ENCODE results near the gene ADIPOR2.

ADIPOR2 gene

DNA sequence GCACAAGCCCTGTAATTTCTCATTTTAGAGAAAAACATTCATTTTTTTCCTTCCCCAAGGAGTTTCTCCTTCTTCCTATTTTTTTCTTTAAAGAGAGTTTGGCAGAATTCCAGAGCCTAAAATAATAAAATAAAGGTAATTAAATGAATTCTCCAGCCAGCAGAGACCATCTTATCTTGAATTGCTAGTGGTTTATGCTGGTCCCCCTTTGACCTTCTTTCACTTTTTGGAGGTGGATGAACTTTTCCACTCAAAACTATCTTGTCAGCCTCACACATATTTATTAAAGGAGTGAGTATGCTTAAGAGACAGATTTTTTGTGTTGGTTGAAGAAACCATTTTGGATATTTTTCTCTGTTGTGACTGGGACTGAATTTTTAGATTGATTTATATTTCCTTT, 47.6 kb downstream of the ADIPOR2 start:
- no peak for DNase-seq

DNA sequence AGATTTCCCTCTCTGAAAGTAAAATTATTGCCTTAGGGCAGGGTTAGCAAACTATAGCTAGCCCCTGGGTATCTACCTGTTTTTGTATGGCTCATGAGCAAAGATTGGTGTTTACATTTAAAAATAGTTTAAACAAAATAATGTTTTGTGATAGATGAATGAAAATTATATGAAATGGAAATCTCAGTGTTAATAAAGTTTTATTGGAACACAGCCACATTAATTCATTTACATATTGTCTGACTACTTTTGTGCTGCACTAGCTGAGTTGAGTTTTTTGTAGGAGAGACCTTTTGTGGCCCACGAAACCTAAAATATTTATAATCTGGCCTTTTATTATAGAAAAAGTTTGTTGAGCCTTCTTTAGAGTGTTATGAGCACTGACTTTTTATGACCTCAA, 48.5 kb downstream of the ADIPOR2 start:
- DNase-seq: no peak

DNA sequence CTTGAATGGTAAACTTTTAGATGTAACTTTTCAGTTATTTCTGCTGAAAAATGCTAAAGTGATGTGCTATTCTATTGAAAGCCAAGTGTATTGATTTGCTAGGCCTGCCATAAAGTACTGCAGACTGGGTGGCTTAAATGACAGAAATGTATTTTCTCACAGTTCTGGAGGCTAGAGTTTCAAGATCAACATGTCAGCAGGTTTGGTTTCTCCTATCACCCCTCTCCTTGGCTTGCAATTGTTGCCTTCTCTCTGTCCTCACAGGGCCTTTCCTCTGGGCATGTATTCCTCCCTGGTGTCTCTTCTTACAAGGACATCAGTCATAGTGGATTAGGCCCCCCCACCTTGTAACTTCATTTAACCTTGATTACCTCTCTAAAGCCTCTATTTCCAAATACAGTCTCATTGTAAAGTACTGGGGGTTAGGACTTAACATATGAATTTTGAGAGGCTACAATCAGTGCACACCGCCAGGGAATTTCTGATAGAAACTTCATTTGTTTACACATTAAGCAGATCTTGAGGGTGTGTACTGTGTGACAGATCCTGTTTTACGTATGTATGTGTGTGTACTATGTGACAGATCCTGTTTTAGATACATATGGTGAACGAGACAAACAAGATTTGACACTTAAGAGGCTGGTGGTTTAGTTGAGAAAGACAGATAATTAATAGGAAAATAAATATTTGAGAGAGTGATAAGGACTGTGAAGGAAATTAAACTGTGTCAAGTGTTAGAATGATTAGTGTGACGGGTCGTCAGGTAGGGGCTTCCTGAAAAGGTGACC, 49.5 kb downstream of the ADIPOR2 start:
- DNase-seq: no peak

DNA sequence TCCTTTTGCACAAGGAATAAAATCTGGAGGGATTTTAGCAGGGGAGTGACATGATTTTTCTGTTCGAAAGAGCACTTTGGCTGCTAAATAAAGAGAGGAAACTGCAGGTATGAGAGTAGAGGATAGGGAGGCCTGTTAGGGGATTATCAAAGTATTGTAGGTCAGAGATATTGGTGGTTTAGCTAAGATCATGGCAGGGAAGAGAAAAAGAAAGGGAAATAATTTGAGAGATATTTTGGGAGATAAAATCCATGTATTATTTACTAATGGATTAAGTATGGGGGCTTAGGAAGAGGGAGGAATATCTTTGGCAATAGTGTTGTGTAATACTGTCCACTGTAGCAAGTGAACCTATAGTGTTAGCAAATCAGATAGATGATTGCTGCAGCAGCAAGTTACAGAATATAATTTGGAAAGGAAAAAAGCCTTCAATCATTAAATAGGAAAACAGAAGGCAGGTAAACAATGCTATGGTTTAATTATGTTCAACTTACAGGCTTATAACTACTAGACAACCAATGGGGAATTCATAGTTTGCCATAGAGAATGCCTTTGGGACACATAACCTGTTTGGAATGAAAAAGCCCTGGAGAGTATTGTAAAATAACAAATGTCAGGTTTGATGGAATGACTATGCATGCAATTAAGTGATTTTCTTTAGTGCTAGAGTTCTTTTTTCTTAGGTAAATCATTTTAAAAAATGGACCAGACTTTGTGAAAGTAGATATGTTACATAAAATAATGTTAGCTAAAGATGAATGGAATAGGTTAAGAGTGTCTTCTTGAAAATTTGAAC, 50.5 kb downstream of the ADIPOR2 start:
- DNase-seq: no peak

DNA sequence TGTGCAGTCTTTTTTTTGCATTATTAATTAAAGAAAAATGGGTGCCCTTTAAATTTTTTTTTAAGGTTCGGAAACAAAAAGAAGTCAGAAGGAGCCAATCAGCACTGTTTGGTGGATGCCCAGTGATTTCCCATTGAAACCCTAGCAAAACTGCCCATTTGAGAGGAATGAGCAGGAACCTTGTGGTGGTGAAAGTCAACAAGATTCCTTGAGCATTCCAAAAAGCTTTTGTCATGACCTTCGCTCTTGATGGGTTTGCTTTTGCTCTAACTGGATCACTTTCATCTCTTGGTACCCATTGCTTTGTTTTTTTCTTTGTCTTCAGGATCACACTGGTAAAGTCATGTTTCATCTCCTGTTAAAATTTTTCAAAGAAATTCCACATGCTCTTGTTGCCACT, 54.1 kb downstream of the ADIPOR2 start:
- DNase-seq: no peak

DNA sequence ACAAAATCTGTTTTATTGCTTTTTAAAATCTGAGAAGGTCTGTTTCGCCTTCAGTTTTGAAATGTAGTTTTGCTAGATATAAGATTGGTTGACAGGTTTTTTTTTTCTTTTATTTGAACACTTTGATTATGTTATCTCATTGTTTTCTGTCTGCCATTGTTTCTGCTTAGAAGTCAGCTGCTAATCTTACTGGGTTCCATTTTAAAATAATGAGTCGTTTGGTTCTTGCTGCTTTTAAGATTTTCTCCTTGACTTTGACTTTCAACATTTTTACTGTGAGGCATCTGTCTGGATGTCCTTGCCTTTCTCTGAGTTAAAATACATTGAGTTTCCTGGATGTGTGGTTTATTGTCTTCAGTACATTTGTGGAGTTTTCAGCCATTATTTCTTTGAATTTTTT, 56.7 kb downstream of the ADIPOR2 start:
- no peak for DNase-seq

DNA sequence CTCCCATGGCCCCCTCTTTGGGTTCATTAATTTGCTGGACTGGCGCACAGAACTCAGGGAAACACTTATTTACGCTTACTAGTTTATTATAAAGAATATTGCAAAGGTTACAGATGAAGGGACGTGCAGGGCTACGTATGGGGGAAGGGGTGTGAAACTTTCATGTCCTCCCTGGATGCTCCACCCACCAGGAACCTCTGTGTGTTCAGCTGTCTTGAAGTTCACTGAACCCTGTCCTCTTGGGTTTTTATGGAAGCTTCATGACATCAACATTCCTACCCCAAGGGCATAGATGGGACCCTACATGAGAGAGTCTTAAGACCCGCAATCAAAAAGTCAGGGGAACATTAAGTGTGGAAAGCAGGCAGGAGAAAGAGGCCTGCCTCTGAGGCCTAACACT, 58.1 kb downstream of the ADIPOR2 start:
- no peak for DNase-seq

DNA sequence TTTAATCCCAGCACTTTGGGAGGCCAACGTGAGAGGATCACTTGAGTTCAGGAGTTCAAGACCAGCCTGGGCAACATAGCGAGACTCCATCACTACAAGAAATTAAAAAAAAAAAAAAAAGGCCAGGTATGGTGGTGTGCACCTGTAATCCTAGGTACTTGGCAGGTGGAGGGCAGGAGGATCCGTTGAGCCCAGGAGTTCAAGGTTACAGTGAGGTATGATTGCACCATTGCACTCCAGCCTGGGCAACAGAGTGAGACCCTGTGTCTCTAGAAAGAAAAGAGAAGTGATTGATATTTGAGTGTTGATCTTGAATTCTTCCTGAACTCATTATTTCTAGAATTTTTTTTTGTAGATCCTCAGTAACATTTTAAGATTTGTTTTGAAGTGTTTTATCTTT, 59.4 kb downstream of the ADIPOR2 start:
- DNase-seq: no peak

DNA sequence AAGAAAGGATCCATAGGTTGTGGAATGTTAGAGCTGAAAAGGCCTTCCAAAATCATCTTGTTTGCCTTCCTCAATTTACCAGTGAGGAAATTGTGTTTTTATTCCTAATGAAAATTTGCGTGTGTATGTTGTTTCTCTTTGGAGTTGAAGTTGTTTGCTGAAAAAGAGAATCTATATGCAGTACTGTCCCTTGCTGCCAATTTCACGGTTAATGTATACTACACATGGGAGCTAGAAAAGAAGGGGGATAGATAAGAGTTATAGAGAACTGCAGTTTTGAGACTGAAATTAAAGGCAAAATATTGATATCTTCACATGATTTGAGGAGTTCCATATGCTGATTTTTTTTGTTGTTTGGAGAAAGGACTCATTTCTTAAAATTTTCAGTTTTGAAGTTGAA, 67.5 kb downstream of the ADIPOR2 start:
- no peak for DNase-seq

DNA sequence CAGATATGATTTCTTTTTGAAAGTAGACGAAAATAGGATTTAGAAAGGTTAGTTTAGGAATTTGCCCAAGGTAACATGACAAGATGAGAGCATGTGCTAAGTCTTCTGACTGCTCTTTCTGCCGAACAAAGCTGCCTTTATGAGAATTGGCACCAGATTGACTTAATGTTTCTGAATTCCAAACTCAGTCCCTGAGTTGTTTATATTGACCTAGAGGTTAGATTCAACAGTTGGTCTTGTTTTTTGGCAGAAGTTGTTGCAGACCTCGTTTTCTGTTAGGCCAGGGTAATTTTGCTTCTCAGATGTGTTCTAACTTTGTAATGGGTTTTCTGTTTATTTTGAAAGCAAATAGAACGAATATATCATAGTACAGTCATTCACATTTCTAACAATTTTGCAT, 68.0 kb downstream of the ADIPOR2 start:
- DNase-seq: no peak

DNA sequence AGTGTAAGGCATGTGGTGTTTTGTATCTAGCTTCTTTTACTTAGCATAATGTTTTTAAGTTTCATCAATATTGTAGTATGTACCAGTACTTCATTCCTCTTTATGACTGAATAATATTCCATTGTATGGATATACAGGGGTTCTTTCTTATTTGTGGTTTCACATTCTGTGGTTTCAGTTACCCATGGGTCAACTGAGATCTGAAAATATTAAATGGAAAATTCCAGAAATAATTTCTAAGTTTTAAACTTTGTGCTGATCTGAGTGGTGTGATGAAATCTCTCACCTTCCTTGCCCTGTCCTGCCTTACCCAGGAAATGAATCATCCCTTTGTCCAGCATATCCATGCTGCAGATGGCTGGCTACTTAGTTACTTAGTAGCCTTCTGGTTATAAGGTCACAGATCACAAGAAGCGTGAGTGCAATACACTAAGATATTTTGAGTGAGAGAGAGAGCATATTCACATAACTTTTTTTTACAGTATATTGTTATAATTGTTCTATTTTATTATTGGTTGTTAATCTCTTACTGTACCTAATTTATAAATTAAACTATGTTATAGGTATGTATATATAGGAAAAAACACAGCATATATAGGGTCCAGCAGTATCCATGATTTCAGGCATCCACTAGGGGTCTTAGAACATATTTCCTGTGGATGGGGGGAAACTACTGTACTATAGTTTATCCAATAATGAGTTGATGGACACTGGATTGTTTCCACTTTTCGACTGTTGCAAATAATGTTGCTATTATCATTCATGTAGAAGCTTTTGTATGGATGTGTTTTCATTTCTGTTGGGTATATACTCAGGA, 69.9 kb downstream of the ADIPOR2 start:
- no peak for DNase-seq

DNA sequence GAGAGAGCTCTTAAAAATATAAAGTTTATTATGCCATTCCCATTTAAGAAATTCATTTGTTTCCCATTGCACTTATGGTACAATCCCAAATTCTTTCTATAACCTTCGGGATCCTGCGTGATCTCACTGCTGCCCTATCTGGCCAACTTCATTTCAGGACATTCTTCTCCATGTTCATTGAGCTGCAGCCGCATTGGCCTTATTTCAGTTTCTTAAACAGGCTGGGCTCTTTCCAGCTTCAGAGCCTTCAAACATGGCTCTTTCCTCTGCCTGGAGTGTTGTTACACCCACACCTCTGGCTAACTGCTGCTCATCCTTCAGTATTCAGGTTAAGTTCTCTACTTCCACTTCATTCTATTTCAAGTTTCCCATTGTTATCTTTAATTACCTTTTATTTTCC, 71.0 kb downstream of the ADIPOR2 start:
- DNase-seq: no peak

DNA sequence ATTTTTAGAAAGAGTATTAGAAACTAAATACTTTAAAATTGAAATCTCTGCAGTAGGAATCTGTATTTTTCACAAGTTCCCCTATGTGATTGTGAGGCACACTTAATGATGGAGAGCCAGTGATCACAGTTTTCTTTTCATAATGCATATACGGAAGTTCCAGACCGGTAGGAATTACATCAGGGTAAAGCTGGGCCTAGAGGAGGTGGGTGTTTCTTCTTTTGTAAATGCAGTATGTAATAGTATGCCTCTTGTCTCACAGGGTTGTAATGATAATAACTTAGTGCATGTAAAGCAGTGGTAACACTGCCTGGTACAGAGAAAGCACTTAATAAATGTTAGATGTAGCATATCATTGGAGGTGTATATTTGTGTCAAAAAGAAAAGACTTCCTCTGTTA, 72.3 kb downstream of the ADIPOR2 start:
- no peak for DNase-seq

DNA sequence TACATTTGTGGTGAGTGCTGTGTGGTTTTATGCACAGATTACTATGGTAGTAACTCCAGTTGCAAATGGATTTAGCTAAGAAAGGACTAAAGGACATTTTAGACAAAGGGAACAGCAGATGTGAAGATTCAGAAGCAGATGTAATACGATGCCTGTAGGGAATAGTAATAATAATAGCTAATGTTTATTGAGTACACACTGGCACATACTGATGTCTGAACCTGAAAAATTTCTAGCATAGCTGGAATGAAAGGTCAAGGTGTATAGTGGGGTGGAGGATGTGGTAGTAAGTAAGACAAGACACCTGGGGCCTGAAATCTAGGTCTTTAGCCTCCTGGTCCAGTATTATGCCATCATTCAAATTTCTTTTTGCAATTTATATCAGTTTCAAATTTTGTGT, 75.2 kb downstream of the ADIPOR2 start:
- DNase-seq: no peak

DNA sequence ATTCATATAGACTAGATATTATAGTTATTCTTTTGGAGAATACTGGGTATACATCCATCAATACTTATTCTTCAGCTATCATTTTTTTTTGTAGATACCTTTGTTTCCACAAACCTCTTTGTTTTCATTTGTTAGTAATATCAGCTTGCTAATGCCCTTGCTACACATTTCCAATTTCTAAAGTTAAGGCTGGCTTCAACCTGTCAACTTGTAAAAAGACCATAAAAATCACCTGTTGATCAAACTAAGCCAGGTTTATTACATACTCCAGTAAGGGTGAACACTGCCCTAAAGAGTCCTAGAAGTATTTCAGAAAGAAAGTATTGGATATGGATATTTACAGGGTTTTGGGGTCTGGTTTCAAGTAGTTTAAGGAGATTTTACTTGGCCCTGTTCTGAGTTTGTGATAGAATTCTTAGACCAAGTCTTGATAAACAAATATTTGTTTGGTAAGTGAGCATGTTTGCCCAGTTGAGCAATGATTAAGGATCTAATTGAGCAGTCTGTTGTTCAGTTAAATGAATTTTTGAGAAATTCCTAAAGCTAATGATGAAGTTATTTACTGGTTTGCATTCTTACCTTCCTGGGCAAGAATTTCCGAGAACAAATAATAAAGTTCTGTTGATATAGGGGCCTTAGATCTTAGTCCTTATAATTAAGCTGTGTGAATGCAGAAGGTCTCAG, 76.7 kb downstream of the ADIPOR2 start:
- no peak for DNase-seq

DNA sequence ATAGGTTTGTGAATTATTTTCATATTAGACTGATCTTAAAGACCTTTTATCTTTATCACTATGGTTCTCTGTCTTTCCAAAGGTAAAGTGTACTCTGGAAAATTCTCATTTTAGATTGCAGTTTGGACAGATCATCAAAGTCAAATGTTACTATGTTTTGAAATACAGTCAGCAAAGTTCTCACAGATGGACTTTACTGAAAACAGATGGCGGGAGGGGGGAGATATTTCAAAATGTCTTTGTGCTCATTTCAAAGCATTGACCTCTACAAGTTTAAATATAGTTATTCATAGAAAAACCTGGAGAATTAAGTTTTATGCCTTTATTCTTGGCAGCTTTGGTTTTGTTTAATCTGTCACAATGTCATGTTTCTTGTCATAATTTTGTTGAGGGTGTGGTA, 77.7 kb downstream of the ADIPOR2 start:
- no peak for DNase-seq

DNA sequence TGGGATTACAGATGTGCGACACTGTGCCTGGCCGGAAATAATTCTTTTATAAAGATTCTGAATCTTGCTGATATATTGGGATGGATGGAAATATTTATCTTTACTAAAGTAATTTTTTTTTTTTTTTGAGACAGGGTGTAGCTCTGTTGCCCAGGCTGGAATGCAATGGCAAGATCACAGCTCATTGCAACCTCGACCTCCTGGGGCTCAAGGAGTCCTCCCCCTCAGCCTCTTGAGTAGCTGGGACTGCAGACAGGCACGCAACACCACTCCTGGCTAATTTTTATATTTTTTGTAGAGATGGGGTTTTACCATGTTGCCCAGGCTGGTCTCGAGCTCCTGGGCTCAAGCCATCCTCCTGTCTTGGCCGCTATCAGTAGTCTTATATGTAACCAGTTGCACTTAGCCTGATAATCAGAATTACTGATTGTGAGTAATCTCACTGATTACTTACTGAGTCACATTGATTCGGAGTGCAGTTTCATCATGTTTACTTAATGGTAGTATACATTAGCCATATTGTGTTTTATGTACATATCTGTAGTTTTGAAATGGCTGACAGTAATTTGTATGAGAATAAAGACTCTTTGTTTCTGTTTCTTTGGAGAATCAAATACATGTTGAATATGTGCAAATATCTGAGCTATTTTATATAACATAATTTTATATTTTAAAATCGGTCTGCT, 79.1 kb downstream of the ADIPOR2 start:
- DNase-seq: no peak

DNA sequence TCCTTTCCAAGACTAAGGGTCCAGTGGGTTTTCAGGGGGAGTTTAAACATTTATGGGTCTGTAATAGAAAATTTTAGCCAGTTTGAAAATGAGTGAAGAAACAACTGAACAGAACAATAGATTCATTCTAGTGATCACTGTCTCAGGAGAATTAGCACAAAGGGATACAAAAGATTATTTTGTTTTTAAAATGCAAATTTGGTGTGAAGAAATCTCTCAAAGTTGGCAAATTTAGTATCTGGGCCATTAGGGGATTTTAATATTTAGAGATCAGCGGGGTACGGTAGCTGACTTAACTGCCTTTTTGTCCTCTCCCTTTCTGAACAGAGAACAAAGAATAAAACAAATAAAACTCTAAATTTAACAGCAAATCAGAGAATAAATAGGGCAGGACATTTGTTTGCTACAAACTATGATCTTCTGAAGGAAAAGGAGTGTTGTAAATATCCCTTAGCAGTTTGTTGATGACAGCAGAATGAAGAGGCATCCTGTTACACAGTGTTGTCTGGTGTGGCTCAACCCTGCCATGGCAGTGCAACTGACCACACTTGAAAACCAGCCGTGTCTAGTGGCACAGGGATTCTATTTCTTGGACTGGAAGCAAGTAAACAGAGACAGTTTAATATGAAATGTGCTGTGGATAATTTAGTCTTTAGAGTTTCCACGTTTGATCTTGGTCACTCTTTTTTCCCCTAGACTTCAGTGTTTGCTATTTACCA, 83.2 kb downstream of the ADIPOR2 start:
- no peak for DNase-seq

DNA sequence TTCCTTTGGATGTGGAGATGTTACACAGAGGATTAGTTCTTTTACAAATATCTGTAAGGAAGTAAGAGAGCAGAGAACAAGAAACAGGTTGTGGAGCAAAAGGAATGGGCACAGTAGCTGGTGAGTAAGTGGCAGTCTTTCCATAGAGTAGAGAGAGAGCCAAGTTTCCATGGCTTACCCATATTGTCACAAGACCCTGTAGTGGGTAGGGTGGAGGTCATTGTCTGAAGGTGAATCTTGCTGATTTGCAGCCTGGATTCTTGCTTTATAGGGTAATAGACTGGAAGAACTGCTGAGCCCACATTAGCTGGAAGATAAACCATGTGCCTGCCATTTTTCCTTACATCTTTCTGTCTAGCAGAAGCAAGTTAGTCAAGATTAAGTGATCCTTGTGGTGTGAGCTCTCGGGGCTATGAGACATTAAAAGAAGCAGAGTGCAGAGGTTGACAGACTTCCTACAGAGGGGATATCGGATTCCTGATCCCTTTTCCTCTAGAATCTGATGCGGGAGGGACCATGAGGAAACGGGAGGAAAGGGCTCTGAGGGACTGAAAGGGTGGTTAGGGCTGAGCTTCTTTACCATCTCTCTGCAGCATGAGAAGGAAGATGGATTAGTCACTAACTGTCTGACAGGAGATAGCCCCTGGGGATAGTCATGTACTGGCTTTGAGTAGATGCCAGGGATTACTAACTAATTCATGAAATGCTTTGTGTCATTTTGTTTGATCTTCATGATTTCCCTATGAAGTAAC, 85.5 kb downstream of the ADIPOR2 start:
- no peak for DNase-seq

DNA sequence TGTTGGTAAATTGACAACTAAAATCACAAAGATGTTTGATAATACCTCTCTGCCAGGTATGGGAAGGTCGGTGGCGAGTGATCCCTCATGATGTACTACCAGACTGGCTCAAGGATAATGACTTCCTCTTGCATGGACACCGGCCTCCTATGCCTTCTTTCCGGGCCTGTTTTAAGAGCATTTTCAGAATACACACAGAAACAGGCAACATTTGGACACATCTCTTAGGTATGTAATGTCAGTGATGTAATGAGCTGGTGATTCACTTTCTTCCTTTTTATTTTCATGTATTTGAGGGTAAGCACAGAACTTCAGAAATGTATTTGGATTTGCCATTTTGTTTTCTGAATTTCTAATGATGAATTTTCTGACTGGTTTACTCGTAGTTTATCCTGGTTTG, 86.9 kb downstream of the ADIPOR2 start:
- no peak for DNase-seq

DNA sequence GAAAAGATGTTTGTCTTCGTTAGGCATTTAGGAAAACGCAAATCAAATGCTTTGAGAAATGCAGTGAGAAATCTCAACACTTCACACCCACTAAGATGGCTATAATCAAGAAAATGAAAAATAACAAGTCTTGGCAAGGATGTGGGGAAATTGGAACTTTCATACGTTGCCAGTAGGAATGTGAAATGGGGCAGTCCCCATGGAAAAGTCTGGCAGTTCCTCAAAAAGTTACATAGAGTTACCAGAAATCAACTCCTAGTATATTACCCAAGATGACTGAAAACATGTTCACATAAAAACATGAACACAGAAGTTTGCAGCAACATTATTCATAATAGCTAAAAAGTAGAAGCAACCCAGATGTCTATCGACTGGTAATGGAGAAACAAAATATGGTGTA, 88.0 kb downstream of the ADIPOR2 start:
- DNase-seq: no peak

Measured in CD4-positive, alpha-beta T cell treated with Interleukin-15 for 1 hour (primary cell).